ENCODE results near the gene LOXHD1.

- TF ChIP-seq CTCF (IDR thresholded peaks at IDR 0.05) (no peak), POLR2A (IDR thresholded peaks at IDR 0.05) (no peak)
These were observed 120.7 kb downstream of the LOXHD1 start for GRCh38 chr18:46536215-46536874.
